DMS53 treated with DMSO at 0.1 percent for 48 hours (cell line): ENCODE data around the gene CLC.
A peak's percentile ranks its signal among the peaks of the same experiment; 100 is the strongest.
"Not testable (repeated sequence)": the region's sequence is repeated elsewhere in the genome, so short reads cannot be mapped to it uniquely, and the experiment has no call there.

Experiments
- DNase-seq: peaks from one replicate; lab custom pipeline; 2025; ENCODE audit not compliant: unreplicated experiment; lab: John Stamatoyannopoulos, UW

CLC gene

DNA sequence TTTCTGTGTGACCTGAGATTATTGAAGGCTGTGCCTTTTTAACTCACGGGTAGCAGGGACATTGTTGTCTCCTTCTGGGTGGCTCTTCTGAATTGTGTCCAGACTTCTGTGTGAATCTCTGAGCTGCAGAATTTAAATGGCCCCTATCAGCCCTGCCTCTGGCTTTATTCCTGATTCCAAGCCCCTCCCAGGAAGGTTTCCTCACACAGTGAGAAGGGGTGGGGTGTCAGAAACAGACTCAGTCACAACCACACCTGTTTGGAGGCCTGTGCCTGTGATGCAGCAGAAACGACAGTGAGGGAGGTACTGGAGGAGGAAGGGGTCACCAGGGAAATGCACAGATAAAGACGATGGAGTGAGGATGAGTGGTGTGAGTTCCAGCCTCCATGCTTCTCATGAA is at the start of gene CLC:
Gene CLC (minus strand): TSS at position 139 of the 400 bp plus-strand sequence. CDS start 77 bp downstream, at position 62.
- no peak for DNase-seq

DNA sequence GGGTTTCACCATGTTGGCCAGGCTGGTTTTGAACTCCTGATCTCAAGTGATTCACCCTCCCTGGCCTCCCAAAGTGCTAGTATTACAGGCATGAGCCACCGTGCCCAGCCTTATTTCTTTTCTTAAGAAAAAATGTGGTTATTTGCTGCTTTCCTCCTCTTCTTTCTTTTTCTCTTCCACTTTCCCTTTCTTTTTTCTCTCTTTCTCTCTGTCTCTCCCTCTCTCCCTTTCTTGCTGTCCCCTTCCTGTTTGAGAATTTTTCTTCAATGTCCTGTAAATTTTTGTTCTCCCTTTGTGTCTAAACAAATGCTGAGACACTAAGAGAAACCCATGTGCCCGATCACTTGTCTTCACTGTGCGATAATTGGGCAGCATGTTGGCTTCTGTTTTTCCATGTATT is 43.1 kb upstream of the CLC start:
- no peak for DNase-seq

DNA sequence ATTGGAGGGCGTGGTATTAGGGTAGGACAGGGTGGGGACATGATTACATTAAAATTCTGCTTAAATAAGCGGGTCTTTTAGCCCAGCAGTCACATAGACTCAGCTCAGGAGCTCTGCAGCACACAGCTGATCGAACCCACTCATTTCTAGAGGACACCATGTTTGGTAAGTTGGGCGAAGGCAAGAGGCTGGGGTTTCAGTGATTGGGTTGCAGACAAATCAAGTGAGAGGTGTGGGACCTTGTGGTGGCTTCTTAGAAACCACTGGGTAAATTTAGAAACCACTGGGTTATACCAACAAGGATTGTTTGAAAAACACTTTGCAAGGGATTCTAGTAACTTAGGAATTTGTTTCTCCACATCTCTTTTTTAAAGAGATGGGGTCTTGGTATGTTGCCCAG is 40.9 kb upstream of the CLC start, which contains the start of gene LEUTX:
Gene LEUTX (plus strand): TSS at position 92 of the 400 bp plus-strand sequence. CDS start 67 bp downstream, at position 159.
- DNase-seq = no peak

DNA sequence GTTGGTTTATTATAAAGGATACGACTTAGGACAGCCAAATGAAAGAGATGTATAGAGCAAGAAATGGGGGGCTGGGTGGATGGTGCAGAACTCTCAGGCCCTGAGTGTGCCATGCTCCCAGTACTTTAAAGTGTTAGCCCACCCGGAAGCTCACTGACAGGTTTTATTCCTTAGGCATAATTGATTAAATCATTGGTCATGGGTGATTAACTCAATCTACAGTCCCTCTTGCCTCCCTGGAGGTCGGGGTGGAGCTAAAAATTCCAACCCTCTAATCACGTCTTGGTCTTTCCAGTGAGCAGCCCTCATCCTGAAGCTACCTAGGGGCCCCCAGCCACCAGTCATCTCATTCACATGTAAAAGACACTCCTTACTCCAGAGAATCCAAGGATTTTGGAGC is 31.0 kb upstream of the CLC start:
- DNase-seq = no peak

DNA sequence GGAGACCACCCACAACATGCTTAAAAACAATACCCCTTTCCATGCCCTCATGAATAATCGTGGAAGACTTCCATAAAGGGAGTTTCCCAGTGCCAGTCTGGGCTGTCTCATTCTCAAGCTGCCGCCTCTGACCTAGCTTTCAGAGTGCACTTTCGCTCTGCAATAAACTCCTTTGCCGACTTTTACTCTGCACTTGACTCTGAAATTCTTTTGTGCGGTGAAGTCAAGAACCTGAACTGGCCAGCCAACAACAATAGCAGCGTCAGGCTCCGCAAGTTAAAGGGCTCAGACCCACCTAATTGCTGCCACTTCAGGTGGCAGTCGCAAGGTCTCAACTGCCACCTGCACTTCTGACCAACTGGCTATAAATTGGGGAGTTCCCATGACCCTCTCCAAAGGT is 30.5 kb upstream of the CLC start:
- no peak for DNase-seq

DNA sequence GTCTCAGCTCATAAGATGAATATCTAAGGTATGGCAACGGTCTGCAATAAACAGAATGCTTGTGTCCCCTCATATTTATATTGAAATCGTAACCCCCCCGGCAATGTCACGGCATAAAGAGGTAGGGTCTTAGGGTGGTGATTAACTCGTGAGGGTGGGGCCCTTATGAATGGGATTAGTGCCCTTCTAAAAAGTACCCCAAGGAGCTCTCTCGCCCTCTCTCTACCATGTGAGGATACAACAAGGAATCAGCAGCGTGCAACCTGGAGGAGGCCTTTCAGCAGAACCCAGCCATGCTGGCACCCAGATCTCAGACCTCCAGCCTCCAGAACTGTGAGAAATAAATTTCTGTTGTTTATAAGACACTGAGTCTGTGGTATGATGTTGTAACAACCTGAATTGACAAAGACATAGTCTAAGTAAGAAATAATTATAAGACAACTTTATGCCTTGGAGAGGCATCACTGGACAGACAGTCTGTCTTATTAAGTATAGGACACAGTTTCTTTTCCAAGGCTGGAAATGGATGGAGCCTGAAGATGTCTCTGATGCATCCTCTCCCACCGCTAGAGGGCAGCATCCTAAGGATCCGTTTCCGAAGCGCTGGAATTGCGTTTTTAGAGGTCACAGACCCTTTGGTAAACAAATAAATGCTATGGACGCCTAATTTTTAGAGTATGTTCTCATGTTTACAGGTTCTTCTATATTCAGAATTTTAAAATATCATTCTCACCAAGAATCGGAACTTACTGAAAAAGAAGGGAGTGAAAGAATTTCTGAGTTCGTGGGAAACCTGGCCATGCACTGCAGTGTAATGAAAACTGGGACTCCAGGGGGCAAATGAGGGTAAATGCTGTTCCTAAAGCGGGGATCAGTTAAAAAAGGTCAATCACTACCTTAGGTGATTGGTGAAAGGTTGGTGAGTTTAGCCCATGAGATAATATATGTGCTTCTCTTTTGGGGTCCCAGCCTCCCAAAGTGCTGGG is 27.6 kb upstream of the CLC start:
- peak; percentile 48 for DNase-seq

DNA sequence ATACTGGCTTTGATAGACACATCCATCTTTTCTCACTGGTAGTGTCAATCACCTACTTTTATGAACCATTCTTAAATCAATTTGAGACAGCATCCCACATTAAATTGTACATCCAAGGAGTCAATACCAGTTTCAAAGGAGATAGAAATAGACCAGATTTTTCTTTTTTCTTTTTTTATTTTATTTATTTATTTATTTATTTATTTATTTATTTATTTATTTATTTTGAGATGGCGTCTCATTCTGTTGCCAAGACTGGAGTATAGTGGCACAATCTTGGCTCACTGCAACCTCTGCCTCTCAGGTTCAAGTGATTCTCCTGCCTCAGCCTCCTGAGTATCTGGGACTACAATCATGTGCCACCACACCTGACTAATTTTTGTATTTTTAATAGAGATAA is 24.0 kb upstream of the CLC start:
- DNase-seq = not testable (repeated sequence)

DNA sequence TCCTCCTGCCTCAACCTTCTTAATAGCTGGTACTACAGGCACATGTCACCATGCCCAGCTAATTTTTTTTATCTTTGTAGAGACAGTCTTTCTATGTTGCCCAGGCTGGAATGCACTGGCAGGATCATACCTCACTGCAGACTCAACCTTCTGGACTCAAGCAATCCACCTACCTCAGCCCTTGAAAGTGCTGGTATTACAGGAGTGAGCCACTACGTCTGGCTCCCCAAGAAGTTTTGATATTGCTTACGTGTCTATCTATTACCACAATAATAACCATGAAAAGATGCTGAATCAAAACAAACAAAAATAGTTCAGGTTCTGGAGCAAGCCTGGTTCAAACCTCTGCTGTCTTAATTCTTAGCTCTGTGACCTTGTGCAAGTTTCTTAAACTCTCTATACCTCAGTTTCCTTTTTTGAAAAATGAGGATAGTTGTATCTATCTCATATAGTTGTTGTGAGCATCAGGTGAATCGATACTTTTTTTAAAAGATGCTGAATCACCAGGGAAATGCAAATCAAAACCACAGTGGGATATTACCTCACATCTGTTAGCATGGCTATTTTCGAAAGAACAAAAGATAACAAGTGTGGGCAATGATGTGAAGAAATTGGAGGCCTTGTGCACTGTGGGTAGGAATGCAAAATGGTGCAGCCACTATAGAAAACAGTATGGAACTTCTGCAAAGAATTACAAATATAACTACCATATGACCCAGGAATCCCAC is 21.8 kb upstream of the CLC start:
- DNase-seq = no peak

DNA sequence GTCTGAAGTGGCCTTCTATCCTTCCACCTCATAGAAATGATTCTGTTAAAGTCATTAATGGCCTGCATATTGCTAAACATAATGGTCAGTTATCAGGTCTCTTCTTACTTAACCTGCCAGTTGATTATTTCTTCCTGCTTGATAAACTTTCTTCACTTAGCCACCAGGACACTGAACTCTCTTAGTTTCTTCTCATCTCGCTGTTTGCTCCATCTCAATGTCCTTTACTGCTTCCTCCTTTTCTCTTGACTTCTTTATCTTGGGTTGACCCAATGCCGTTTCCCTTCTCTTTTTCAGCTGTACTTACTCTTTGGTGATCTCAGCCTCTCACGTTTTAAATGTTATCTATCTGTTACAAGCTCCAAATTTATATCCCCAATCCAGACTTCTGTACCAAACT is 17.1 kb upstream of the CLC start:
- DNase-seq = no peak

DNA sequence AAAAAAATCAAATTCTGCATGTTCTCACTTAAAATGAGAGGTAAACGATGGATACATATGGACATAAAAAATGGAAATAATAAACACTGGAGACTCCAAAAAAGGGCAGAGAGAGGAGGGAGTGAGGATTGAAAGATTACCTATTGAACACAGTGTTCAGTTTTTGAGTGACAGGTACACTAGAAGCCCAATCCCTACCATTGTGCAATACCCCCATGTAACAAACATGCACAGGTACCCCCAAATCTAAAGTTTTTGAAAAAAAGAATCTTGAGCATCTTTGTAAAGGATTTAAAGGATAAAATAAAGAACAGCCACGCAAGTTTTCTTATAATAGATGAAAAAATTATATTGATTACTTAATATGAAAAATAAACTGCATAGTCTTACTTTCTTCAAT is 16.7 kb upstream of the CLC start:
- DNase-seq = no peak

DNA sequence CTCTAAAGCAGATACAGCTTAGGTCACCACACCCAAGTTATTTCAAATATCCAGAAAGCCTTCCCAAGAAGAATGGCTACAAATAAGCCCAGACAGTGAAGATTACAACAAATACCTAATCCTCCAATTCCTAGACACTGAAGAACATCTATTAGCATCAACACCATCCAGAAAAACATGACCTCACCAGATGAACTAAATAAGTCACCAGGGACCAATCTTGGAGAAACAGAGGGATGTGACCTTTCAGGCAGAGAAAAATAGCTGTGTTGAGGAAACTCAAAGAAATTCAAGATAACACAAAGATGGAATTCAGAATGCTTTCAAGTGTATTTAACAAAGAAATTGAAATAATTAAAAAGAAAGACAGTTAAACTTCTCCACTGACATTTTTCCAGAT is 15.0 kb upstream of the CLC start:
- no peak for DNase-seq

DNA sequence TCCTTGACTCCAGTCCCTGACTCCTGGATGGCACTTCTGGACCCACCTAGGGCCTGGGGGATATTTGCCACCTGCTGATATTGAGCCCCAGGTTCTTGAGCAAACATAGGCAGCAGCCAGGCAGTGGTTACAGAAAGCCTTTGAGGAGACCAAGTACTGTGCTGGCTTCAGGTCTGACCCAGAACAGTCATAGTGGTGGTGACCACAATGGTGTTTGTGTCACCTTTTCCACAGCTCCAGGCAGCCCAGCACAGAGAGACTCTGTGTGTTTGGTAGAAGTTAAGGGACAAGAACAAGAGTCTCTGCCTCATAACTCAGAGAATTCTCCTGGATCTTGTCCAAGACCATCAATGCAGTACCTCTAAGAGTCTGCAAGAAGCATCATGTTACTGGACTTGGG is 14.6 kb upstream of the CLC start:
- DNase-seq = no peak

DNA sequence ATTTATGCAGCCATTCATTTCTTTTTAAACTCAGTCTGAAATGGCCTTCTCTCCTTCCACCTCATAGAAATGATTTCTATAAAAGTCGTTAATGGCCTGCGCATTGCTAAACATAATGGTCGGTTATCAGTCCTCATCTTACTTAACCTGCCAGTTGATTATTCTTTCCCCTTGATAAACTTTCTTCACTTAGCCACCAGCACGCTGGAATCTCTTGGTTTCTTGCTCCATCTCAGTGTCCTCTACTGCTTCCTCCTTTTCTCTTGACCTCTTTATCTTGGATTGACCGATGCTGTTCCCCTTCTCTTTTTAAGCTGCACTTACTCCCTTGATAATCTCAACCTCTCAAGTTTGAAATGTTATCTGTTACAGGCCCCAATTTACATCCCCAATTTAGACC is 12.2 kb upstream of the CLC start:
- no peak for DNase-seq

DNA sequence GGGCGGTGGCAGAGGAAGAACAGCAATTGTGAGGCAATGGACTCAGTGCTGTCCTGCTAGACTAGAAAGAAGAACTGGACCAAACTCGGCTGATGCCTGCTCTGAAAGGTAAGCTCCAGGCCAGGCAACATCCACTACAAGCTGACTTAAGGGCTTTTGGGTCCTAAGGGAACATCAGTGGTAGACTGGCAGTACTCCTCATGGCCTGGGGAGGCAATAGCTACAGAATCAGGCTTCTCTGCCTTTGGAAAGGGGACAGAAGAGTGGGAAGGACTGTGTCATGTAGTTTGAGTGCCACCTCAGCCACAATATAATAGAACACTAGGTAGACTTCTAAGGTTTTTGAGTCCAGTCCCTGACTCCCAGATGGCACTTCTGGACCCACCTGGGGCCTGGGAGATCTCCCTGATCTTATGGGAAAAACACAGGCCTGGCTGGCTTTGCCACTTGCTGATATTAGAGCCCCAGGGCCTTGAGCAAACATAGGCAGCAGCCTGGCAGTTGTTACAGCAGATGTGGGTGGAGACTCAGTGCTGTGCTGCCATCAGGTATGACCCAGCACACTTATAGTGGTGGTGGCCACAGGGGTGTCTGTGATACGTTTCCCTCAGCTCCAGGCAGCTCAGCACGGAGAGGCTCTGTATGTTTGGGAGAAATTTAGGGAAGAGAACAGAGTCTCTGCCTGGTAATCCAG is 9.2 kb upstream of the CLC start:
- peak; percentile 20 for DNase-seq

DNA sequence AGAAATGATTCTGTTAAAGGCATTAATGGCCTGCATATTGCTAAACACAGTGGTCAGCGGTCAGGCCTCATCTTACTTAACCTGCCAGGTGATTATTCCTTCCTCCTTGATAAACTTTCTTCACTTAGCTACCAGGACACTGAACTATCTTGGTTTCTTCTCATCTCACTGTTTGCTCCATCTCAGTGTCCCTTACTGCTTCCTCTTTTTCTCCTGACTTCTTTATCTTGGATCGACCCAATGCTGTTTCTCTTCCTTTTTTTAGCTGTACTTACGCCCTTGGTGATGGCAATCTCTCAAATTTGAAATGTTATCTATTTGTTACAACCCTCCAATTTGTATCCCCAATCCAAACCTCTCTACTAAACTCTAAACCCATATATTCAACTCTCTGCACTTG is 7.8 kb upstream of the CLC start:
- DNase-seq = no peak

DNA sequence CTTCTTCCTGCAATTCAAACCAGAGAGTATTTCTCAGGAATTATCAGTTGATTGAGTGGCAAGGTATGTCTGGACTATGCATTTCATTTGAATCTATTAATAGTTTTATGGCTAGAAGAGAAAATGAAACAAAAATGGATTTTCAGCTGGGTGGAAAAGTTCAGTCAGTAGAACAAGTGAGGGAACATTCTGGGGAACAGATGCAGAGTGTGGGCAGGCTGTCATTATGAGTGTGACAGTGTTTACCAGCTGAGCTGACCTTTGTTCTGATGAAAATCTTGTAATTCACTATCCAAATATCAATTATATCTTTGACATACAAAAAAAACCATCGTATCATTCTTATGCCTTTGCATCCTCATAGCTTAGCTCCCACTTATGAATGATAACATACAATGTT is 2.6 kb upstream of the CLC start:
- no peak for DNase-seq

DNA sequence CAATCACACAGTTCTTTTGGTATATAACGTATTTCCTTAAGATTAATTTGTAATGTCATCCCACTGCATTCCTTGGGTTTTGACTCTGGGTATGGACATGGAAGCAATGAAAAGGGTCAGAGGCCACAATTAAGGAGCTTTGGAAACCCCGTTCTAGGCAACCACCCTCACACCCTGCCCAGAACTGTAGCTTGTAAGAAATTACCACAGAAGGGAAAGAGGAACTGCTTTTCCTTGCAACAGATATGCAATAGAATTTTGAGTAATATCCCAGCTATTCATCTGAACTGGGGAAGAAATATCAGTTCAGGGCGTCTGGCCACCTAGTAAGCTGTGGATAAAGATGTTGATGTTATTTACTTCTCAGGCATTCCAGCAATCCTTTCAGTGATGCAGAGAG is 985 bp upstream of the CLC start:
- no peak for DNase-seq

DNA sequence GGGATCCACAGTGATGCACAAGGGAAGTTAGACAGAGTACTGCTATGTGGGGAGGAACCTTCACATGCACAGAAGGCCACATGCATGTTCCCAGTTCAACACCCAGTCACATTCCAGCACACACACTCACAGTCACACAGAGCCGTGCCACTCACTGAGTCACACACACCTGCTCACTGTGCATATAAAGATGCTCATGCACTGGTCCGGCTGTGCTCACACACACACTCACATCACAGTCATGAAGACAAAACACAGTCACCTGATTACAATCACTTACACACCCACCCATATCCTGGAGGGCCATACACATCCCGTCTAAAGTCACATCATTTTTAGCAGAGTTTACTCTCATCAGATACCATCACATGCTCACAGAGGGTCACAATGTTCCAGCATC is 478 bp downstream of the CLC start:
- no peak for DNase-seq

DNA sequence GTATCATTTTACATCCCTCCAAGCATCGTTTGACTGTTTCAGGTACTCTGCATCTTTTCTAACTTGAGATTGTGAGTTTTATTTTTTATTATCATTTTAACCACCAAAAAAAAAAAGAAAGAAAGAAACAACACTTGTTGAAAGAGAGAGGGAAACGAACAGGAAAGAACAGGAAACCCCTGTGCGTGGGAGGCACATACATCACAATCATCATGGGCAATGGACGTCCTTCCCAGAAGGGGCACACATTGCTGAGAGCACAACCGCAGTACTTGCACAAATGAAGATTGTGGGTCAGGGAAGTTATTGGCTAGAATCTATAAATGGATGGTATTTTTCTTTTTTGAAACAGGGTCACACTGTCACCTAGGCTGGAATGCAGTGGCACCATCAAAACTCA is 1.7 kb downstream of the CLC start:
- no peak for DNase-seq

DNA sequence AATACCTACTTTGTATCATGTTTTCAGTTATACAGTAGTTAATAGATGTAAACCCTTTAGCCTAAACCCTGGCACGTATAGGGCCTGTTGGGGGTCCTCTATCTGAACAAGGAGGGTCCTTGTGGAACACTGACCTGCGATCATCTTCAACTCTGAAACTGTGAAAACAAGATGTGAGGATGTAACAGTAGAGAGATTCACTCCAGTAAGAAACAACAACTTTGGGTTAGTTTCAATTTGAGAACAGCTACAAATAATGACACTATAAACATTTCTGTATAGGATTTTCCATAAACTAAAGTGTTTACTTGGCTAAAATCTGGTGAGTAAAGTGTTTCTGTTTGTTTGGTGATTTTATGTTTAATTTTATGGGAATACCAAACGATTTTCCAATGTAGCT is 2.1 kb downstream of the CLC start:
- no peak for DNase-seq

DNA sequence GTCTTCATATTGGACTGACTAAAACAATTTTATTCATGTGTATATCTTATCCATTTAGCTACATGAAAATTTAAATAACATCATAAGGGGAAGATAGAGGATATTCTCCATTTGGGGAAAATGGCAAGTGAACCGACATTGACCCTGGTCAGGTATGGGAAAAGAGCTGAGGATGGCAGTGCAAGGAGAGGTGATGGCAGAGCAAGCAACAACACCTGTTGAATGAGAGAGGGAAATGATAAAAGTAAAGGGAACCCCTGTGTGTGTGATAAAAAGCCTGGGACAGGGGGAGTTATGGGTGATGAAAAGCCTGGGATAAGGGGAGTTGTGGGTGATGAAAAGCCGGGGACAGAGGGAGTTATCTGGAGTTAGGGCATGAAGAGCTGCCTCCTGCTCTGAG is 4.0 kb downstream of the CLC start:
- DNase-seq = no peak

DNA sequence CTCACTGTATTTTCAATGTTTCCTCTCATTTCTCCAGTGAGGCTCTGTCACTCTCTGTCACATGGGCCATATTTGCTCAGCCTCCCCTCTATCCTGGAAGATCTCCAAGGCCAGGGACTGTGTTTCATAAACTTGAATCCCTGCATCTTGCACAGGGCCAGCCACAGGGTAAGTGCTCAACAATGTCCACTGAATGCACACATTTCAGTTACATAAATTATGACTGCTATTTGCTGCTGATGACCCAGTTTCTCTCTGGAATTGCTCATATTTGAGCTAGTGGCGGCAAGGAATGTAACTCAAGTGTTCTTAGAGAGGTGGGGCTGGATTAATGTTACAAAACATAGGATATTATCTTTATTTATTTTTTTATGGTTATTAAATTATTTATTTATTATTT is 6.1 kb downstream of the CLC start:
- DNase-seq = peak; percentile 4
